Neuronal stem cell (in vitro differentiated cells): ENCODE results near the gene ARHGEF7.

Source experiments
- DNase-seq: peaks from one replicate; pipeline ENCODE4 v3.0.0-alpha.2; 2013; ENCODE audit warnings: low spot score
- H2AFZ ChIP-seq: one replicate; pipeline ENCODE4 v1.6.1; 2013; ENCODE audit warnings: mild to moderate bottlenecking, low read length, inconsistent platforms
- H2AK5ac ChIP-seq: 2 replicates; pipeline ENCODE4 v1.6.1; 2013; ENCODE audit warnings: low read depth, mild to moderate bottlenecking, inconsistent platforms, low read length, moderate library complexity, mixed read lengths
- H2BK120ac ChIP-seq: 2 replicates; pipeline ENCODE4 v1.6.1; 2013; ENCODE audit warnings: low read depth, mild to moderate bottlenecking, inconsistent platforms, low read length, moderate library complexity, mixed read lengths
- H2BK12ac ChIP-seq: one replicate; pipeline ENCODE4 v1.6.1; 2013; ENCODE audit warnings: low read length, inconsistent platforms
- H2BK15ac ChIP-seq: 2 replicates; pipeline ENCODE4 v1.6.1; 2013; ENCODE audit warnings: mild to moderate bottlenecking, low read length, inconsistent platforms, mixed read lengths
- H2BK5ac ChIP-seq: one replicate; pipeline ENCODE4 v1.6.1; 2013; ENCODE audit warnings: inconsistent platforms, mild to moderate bottlenecking, low read length, moderate library complexity
- H3K14ac ChIP-seq: one replicate; pipeline ENCODE4 v1.6.1; 2013; ENCODE audit warnings: low read length, inconsistent platforms
- H3K18ac ChIP-seq: 2 replicates; pipeline ENCODE4 v1.6.1; 2013; ENCODE audit warnings: low read length, inconsistent platforms
- H3K23ac ChIP-seq: 2 replicates; pipeline ENCODE4 v1.6.1; 2013; ENCODE audit warnings: low read depth, mild to moderate bottlenecking, mixed read lengths, low read length, inconsistent platforms; ENCODE audit not compliant: poor library complexity
- H3K27ac ChIP-seq: replicated peaks from 3 replicates; pipeline ENCODE4 v1.5.1; 2013; ENCODE audit warnings: low read length, inconsistent platforms
- H3K27me3 ChIP-seq, 3 experiments: 2 replicates each; pipeline ENCODE4 v1.6.1; 2013; ENCODE audit warnings: low read length in 3 of 3, mild to moderate bottlenecking in 2 of 3, inconsistent platforms in 1 of 3, low read depth in 1 of 3, mixed read lengths in 1 of 3, moderate library complexity in 1 of 3; ENCODE audit not compliant: control insufficient read depth in 3 of 3, insufficient read depth in 3 of 3
- H3K36me3 ChIP-seq, 2 donors: replicated peaks in 1 of 2; 2 replicates each; pipeline ENCODE4 v1.6.1; 2013; ENCODE audit warnings: low read length in 2 of 2; ENCODE audit not compliant: control insufficient read depth in 2 of 2, insufficient read depth in 2 of 2
- H3K4ac ChIP-seq: 2 replicates; pipeline ENCODE4 v1.6.1; 2013; ENCODE audit warnings: inconsistent platforms, mild to moderate bottlenecking, low read length, moderate library complexity
- H3K4me1 ChIP-seq, 2 donors: 1 replicate in 1 of 2; 2 replicates in 1 of 2; pipeline ENCODE4 v1.6.1; 2013; ENCODE audit warnings: low read length in 2 of 2, low read depth in 1 of 2; ENCODE audit not compliant: control insufficient read depth in 2 of 2, insufficient read depth in 1 of 2
- H3K4me2 ChIP-seq: one replicate; pipeline ENCODE4 v1.6.1; 2013; ENCODE audit warnings: mild to moderate bottlenecking, low read length, inconsistent platforms; ENCODE audit not compliant: insufficient read depth, poor library complexity, severe bottlenecking
- H3K4me3 ChIP-seq, 2 donors: 2 replicates each; pipeline ENCODE4 v1.5.1; 2013; ENCODE audit warnings: low read length in 2 of 2, mild to moderate bottlenecking in 2 of 2, inconsistent platforms in 1 of 2, moderate library complexity in 1 of 2
- H3K79me1 ChIP-seq: one replicate; pipeline ENCODE4 v1.6.1; 2013; ENCODE audit warnings: low read depth, mild to moderate bottlenecking, inconsistent platforms, low read length, moderate library complexity
- H3K9ac ChIP-seq: one replicate; pipeline ENCODE4 v1.6.1; 2013; ENCODE audit warnings: mild to moderate bottlenecking, low read depth, low read length, inconsistent platforms; ENCODE audit not compliant: poor library complexity
- H3K9me3 ChIP-seq, 2 donors: replicated peaks in 1 of 2; 2 replicates each; pipeline versions ENCODE3 to v1.6.1; 2013; ENCODE audit warnings: low read length in 2 of 2, mild to moderate bottlenecking in 2 of 2, inconsistent platforms in 1 of 2, low read depth in 1 of 2, mixed read lengths in 1 of 2, moderate library complexity in 1 of 2; ENCODE audit not compliant: control insufficient read depth in 2 of 2, insufficient read depth in 1 of 2
- H4K8ac ChIP-seq: one replicate; pipeline ENCODE4 v1.6.1; 2013; ENCODE audit warnings: low read depth, mild to moderate bottlenecking, inconsistent platforms, low read length, moderate library complexity
- H4K91ac ChIP-seq: one replicate; pipeline ENCODE4 v1.6.1; 2013; ENCODE audit warnings: low read length, low read depth, mild to moderate bottlenecking, inconsistent platforms; ENCODE audit not compliant: poor library complexity
- WGBS, 2 donors: extraction: QIAGEN DNeasy Blood & Tissue Kit; methylation state at CpG; one replicate each; pipeline ENCODE4 v1.1.7; 2013; ENCODE audit warnings: missing lambda C conversion rate in 2 of 2, mixed read lengths in 1 of 2; ENCODE audit not compliant: insufficient read length in 2 of 2, insufficient replicate concordance in 1 of 2; ENCODE audit errors: extremely low coverage in 2 of 2; 5-methylcytosine and 5-hydroxymethylcytosine counted together

Gene ARHGEF7

GRCh38 chr13:111204438-111205177, 89.5 kb downstream of the ARHGEF7 start:
- H3K4ac ChIP-seq = no peak overlapping the region
- H3K4me3 ChIP-seq = no peak overlapping the region
- H3K18ac ChIP-seq = peak overlapping the region; percentile 66
- H3K36me3 ChIP-seq = peaks cover 0 to 20% of the 10 kb centered on the region in 2 donors
- no peak overlapping the region for H2AK5ac ChIP-seq
- H3K4me1 ChIP-seq = peaks cover 23 to 35% of the 10 kb centered on the region in 2 donors
- H3K23ac ChIP-seq = no peak overlapping the region
- H2BK120ac ChIP-seq = no peak overlapping the region
- no peak overlapping the region for H2BK15ac ChIP-seq
- H3K27me3 ChIP-seq = no peaks in the 10 kb centered on the region
- no peak overlapping the region for H2AFZ ChIP-seq
- H3K14ac ChIP-seq = no peak overlapping the region
- H3K4me2 ChIP-seq = peak overlapping the region; percentile 21
- peaks cover 10% of the 10 kb centered on the region for H3K79me1 ChIP-seq
- peaks cover 2 to 4% of the 10 kb centered on the region in 2 donors for H3K9me3 ChIP-seq
- H2BK5ac ChIP-seq = peak overlapping the region; percentile 21
- no peak for DNase-seq
- no peak overlapping the region for H3K9ac ChIP-seq
- H4K91ac ChIP-seq = no peak overlapping the region
- no peak overlapping the region for H2BK12ac ChIP-seq
- no CpG with 5 or more reads among the region's 16 CpGs for WGBS, 2 donors
- no peak overlapping the region for H4K8ac ChIP-seq
- H3K27ac ChIP-seq = peak overlapping the region; percentile 18

GRCh38 chr13:111206148-111206547, 91.0 kb downstream of the ARHGEF7 start:
- no peak overlapping the region for H4K8ac ChIP-seq
- no peak for DNase-seq
- no peak overlapping the region for H3K4me3 ChIP-seq
- H3K23ac ChIP-seq = no peak overlapping the region
- no peak overlapping the region for H4K91ac ChIP-seq
- WGBS, 2 donors = no CpG with 5 or more reads among the region's 12 CpGs
- H3K4me2 ChIP-seq = no peak overlapping the region
- H3K79me1 ChIP-seq = peaks cover 5% of the 10 kb centered on the region
- H3K4me1 ChIP-seq = peaks cover 30 to 46% of the 10 kb centered on the region in 2 donors
- no peak overlapping the region for H2BK120ac ChIP-seq
- H2BK15ac ChIP-seq = no peak overlapping the region
- H2AK5ac ChIP-seq = no peak overlapping the region
- H3K36me3 ChIP-seq = peaks cover 0 to 24% of the 10 kb centered on the region in 2 donors
- no peak overlapping the region for H2BK5ac ChIP-seq
- no peak overlapping the region for H3K18ac ChIP-seq
- peaks cover 0 to 2% of the 10 kb centered on the region in 2 donors for H3K9me3 ChIP-seq
- no peak overlapping the region for H2BK12ac ChIP-seq
- H2AFZ ChIP-seq = no peak overlapping the region
- H3K9ac ChIP-seq = no peak overlapping the region
- H3K4ac ChIP-seq = no peak overlapping the region
- no peak overlapping the region for H3K14ac ChIP-seq
- no peak overlapping the region for H3K27ac ChIP-seq
- no peaks in the 10 kb centered on the region for H3K27me3 ChIP-seq

- H3K9me3 ChIP-seq = peaks cover 0 to 2% of the 10 kb centered on the region in 2 donors
Measured at GRCh38 chr13:111209613-111210012, 94.5 kb downstream of the ARHGEF7 start.

GRCh38 chr13:111210091-111210490, 95.0 kb downstream of the ARHGEF7 start:
- no peak overlapping the region for H3K14ac ChIP-seq
- no peak overlapping the region for H2BK12ac ChIP-seq
- H3K79me1 ChIP-seq = peaks cover 3% of the 10 kb centered on the region
- no peak overlapping the region for H2AK5ac ChIP-seq
- no peak overlapping the region for H3K23ac ChIP-seq
- no peak overlapping the region for H3K4me3 ChIP-seq
- no peak overlapping the region for H4K91ac ChIP-seq
- WGBS, 2 donors = no CpG with 5 or more reads among the region's 4 CpGs
- H3K4me1 ChIP-seq = peaks cover 28 to 40% of the 10 kb centered on the region in 2 donors
- no peak overlapping the region for H2BK120ac ChIP-seq
- H2BK15ac ChIP-seq = peak overlapping the region; percentile 38
- H4K8ac ChIP-seq = no peak overlapping the region
- H3K4me2 ChIP-seq = peak overlapping the region; percentile 26
- H2AFZ ChIP-seq = no peak overlapping the region
- peak overlapping the region; percentile 74 for H3K27ac ChIP-seq
- H3K4ac ChIP-seq = no peak overlapping the region
- DNase-seq = no peak
- no peaks in the 10 kb centered on the region for H3K27me3 ChIP-seq
- H2BK5ac ChIP-seq = no peak overlapping the region
- no peak overlapping the region for H3K18ac ChIP-seq
- peaks cover 0 to 2% of the 10 kb centered on the region in 2 donors for H3K9me3 ChIP-seq
- no peak overlapping the region for H3K9ac ChIP-seq
- H3K36me3 ChIP-seq = peaks cover 0 to 24% of the 10 kb centered on the region in 2 donors

More at GRCh38 chr13:111209613-111210012, 94.5 kb downstream of the ARHGEF7 start:
- peak overlapping the region; percentile 59 for H3K18ac ChIP-seq
- H3K79me1 ChIP-seq = peaks cover 3% of the 10 kb centered on the region
- no peak overlapping the region for H2BK5ac ChIP-seq
- no peak for DNase-seq
- H3K23ac ChIP-seq = no peak overlapping the region
- H3K4me1 ChIP-seq = peaks cover 27 to 41% of the 10 kb centered on the region in 2 donors
- H2BK15ac ChIP-seq = peak overlapping the region; percentile 38
- no peak overlapping the region for H2AK5ac ChIP-seq
- no peak overlapping the region for H3K4ac ChIP-seq
- peaks cover 0 to 24% of the 10 kb centered on the region in 2 donors for H3K36me3 ChIP-seq
- H4K8ac ChIP-seq = peak overlapping the region; percentile 84
- no peak overlapping the region for H4K91ac ChIP-seq
- no peak overlapping the region for H2BK12ac ChIP-seq
- H2AFZ ChIP-seq = no peak overlapping the region
- no peak overlapping the region for H2BK120ac ChIP-seq
- no peak overlapping the region for H3K14ac ChIP-seq
- peak overlapping the region; percentile 74 for H3K27ac ChIP-seq
- no peak overlapping the region for H3K9ac ChIP-seq
- H3K27me3 ChIP-seq = no peaks in the 10 kb centered on the region
- WGBS, 2 donors = no CpG with 5 or more reads among the region's 9 CpGs
- H3K4me2 ChIP-seq = no peak overlapping the region
- H3K4me3 ChIP-seq = no peak overlapping the region
